Posterior vena cava (tissue), 2 donors: ENCODE results near the gene PDE6G. TPM values are rescaled to one million over a fixed set of nuclear protein-coding genes. Genes with fewer than 3 reads are reported as not detected.

Experiments used
- DNase-seq: peaks from one replicate; pipeline ENCODE4 v3.0.0-alpha.2; 2020; ENCODE audit warnings: low spot score
- intact Hi-C, 2 donors: fragments of 100-400 bp; cut with DNase I; formaldehyde crosslinking; loops; one replicate each; pipeline versions ENCODE4 v1.14.1 to v1.14.2; 2022 to 2023
- total RNA-seq, 2 donors: library from RNA; stranded (reverse); fragmentation: NEBNext Ultra II Directional; extraction: Animal tissue kit (Norgen Biotek cat#: 25700); gene quantifications; one replicate each; pipeline ENCODE4 v1.2.1, GENCODE V29; 2021
- donor health status: DM: yes; HTN: yes; CAD: no.
- donor health status: DM: yes; HTN: yes; CAD: no.

Gene PDE6G
- total RNA-seq, 2 donors from 2014 or later: not detected

DNA sequence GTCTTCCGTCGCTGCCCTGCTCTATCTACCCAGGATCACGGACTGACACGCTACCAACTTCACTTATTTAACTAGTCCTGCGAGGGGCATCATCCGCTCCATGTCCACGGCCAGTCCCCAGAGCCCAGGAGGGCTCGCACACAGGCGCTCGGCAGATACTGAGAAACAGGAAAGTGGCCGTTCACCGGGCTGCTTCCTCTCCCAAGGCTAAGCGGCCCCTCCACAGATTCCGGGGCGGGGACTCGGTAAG lies 9.7 kb upstream of the PDE6G start:
- no peak for DNase-seq
- intact Hi-C loops: no loop called here

DNA sequence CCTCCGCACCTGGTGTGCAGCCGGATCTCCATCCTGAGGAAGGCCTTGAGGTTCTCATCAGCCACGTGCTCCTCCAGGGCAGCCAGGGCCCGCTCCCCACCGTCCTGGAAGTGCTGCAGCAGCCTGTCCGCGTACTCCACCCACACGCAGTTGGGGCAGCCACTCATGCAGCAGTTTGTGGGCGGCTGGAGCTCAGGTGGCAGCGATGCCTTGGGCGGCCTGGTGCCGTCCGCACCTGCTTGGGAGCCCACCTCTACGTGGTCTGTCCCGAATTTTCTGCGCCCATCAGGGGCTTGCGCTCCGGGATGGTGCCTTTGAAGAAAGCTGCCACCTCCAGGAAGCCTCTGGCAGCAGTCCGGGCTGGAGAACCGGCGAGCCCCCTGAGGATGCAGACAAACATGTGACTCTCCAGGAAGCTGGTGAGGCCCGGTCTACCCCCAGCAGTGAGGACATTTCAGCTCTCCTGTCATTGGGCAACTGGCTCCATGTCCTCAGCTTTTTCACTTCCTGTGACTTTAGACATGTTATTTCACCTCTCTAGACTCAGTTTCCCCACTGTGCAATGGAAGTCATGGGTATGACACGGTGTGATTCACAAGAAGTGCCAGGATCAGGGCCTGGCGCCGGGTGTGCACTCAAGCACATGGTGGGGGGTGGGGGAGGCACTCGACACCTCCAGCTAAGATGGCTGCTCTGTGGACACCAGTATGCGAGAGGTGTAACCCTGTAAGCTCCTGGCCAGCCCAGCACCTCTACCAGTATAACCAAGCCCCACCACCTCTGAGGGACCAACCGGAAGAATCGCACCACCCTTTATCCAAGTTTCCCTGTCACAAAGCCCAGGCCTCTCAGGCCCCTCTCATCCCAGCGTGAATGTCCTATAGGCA lies 9.1 kb upstream of the PDE6G start:
- DNase-seq: no peak
- intact Hi-C loops: no loop called here

DNA sequence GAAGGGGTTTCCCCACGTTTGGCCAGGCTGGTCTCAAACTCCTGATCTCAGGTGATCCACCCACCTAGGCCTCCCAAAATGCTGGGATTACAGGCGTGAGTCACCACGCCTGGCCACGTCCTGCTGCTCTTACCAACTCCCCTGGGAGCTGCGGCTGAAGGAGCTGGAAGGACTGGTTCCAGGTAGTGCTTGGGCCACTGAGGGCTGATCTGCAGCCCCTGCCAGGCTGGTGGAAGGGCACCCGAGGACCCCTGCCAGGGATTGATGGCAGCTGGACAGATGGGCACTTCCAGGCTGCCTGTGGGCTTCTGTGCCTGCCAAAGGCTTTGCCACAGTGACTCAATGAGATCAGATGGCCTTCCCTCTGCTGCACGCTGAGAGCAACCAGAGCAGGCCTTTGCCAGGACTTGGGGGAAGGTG lies 7.7 kb upstream of the PDE6G start:
- intact Hi-C loops: no loop called here
- DNase-seq: no peak

DNA sequence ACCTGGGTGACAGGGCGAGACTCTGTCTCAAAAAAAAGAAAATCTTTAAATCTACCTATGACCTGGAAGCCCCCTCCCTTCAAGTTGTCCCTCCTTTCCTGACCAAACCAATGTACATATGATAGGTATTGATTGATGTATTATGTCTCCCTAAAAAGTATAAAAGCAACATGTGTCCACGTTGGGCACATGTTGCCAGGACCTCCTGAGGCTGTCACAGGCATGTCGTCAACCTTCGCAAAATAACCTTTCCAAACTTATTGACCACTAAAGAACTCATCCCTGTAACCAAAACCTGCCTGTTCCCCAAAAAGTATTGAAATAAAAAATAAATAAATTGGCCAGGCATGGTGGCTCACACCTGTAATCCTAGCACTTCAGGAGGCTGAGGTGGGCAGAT lies 5.7 kb upstream of the PDE6G start:
- intact Hi-C loops: no loop called here
- DNase-seq: no peak

DNA sequence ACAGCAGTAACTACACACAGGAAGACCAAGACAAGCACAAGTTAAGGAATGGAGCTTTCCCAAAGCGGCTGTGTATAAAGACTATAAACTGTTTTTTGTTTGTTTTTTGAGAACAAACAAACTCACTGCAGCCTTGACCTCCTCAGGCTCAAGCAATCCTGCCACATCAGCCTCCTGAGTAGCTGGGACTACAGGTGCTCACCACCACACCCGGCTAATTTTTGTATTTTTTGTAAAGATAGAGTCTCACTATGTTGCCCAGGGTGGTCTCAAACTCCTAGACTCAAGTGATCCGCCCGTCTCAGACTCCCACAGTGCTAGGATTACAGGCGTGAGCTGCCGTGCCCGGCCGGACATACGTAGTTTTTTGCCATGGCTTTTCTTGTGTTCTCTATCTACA lies 4.1 kb upstream of the PDE6G start:
- intact Hi-C loops: no loop called here
- DNase-seq: no peak

DNA sequence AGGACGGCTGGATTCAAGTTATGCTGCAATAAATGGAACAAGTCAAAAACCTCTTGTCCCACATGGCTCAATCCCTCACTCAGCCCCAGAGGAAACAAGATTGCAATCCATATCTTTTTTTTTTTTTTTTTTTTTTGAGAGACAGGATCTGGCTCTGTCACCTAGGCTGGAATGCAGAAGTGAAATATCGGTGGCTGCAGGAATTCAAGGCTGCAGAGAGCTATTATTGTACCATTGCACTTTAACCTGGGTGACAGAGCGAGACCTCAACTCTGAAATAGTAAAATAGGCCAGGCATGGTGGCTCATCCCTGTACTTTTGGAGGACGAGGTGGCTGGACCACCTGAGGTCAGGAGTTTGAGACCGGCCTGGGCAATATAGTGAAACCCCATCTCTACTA lies 2.7 kb upstream of the PDE6G start:
- intact Hi-C loops: no loop called here
- DNase-seq: no peak

DNA sequence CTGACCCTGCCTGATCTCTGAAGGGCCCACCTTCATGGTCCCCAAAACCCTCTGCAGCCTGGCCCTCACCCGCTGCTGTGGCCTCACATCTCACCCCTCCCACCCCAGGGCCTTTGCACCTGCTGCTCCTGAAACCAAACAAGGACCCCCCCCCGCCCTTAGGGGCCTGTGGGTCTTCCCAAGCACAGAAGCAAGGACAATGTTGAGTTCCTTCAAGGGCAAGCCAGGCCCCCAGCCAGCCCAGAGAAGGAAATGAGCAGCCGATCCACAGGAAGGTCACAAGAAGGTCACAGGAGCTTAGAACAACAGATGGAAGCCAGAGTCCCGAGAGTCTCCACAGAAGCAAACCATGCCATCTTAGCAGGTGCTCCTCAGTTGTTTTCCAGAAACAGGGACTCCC lies 493 bp upstream of the PDE6G start:
- DNase-seq: no peak

DNA sequence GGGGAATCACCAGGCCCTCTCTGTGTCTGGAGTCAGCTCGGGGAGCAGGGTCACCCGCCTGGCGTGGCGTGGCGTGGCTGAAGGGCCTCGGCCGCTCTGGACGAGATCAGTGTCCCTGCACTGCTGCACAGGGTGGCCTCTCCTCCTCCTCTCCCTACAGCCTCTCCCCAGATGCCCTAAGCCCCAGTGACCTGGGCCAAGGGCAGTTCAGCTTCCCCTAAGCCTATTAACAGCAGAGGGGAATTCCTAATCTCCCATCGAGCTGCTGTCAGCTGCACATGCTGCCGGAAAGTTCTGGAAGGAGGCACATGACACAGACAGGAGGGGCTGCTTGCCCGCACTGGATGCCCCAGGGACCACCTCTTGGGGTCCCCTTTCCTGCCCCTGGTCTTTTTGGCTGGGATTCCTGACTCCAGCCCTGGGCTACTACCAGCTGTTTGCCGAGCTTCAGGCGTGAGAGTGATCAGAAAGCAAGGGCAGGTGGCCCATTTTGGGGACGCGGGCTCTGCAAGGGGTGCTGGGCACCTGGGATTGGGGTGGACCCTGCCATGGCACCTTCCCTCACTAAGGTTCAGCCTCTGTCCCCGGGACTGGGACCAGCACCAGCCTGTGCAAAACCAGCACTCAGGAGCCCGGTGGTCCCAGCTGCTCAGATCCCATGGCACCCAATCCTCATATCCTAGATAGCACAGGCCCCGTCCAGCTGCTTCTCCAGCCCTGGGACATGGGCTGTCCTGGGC lies 794 bp downstream of the PDE6G start:
- DNase-seq: no peak

More for the DNA sequence above, 493 bp upstream of the PDE6G start:
- intact Hi-C loops: no loop called here

DNA sequence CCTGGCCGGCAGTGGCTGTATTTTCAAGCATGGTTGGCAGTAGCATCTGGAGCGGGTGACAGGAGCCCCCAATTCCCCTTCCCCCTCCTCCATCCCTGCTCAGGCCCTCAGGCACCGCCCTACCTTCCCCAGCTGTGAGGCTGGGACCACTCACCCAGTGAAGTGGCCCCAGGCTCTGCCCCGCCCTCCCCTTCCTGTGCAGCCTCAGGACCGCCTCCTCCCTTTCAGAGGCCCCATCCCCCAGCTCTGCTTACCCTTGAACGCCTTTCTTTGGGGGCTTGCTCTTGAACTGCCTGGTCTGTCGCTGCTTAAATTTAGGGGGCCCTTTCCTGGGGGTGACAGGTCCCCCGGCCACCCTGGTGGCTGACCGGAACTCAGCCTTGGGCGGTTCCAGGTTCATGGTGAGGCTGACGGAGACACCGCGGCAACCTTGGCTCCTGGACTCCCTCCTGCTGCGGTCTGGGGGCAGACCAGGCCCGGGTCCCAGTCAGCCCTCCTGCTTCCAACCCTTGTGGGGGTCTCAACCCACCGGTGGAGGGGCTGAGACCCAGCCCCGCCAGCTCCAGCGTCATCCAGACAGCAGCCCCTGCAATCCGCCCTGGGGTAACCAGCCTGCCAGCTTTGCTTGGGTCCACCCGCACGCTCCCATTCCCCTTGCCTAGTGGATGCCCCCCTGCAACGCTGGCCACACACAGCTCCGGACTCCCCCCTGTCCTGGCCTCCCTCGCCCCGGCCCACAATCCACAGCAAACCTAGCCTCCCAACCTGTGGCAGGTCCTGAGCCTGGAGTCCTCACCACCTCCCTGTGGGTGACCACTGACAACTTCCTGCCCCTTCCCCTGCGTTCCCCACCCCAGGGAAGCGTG lies 3.2 kb downstream of the PDE6G start:
- intact Hi-C loops: no loop called here
- no peak for DNase-seq

More for the DNA sequence above, 794 bp downstream of the PDE6G start:
- intact Hi-C loops: no loop called here

DNA sequence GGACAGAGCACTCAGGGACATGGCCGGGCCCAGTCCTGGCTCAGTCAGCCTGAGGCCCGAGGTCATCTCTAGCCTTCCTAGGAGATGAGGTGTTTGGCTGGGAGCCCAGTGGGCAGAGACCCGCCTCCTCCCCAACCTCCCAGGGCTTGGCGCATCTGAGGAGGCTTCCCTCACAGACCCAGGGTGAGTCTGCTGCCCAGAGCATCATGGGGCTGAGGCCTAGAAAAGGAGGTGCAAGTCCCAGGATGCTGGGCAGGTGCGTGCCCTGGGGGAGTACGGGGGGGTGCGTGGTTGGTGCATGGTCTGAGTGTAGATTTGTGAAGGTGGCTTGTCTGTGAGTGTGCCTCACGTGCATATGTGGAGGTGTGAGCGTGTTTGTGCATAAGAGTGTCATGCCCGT lies 4.7 kb downstream of the PDE6G start:
- intact Hi-C loops: no loop called here
- no peak for DNase-seq

DNA sequence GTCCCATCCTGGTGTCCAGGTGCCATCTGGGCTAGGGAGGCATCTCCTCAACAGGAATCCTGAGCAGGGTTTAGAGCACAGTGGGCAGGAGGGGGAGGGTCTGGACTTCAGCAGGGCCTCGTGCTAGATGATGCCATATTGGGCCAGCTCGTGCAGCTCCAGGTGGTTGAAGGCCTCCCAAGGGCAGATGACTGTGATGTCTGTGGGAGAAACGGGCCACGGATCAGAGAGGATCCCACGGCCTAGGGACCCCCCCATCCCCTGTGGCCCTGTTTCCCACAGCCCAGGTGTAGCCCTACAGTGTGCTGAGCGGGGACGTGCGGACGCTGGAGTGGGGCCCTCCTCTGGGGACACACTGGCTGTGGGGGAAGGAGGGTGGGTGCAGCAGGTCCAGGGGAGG lies 5.4 kb downstream of the PDE6G start:
- intact Hi-C loops: no loop called here
- DNase-seq: no peak

DNA sequence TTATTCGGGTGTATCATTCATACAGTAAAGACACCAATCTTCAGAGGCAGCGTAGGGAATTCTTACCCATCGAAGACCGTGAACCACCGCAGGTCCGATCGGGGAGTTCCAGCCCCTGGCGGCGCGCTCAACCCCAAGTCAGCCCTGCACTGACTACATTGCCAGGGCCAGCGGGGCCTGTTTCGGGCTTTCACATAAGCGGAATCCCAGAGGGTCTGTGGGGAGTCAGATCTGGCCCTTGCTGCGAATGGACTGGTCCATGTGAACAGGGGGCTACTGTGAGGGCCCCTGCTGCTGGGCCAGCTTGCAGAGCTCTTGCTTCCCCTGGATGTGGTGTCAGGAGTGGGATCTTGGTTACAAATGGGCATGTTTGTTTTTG lies 7.6 kb downstream of the PDE6G start:
- intact Hi-C loops: no loop called here
- DNase-seq: no peak

DNA sequence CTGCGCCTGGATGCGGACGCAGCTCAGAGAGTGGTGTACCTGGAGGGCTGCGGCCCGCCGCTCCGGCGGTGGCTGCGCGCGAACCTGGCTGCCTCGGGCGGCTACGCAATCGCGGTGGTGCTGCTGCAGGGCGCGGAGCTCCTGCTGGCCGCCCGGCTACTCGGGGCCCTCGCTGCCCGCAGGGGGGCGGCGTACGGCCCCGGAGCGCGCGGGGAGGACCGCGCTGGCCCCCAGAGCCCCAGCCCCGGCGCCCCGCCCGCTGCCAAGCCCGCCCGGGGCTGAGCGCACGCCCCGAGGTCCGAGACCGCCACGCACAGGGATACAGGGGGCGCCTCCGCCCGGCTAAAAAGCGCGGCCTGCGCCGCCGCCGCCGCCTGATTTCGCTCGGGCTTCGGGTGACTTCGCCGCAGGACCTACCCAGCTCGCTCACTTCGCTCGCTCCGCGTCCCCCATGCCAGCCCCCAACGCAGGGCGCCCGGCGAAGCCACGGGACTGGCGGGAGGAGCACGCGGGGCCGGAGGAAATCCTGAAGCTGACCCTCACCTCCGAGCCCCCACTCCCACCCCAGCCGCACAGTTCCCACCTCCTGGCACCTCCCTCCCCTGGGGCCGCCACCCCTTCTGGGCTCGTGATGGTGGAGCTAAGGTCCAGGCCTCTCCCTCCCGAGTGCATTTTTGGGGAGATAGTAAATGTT lies 8.2 kb downstream of the PDE6G start:
- no peak for DNase-seq

DNA sequence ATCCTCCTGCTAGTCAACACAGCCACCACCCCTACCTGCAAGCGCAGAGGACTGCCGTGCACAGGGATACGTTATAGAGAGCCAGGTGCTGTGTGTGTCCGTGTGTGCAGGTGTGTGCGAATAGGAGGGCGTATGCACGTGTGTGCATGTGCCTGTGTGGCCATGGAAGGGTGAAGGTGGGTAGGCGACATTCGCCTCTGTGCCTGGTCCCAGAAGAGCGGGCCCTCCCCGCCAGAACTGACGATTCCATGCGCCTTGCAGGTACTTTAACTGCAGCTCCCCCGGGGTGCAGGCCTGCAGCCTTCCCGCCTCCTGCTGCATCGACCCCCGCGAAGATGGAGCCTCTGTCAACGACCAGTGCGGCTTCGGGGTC lies 8.7 kb downstream of the PDE6G start:
- DNase-seq: no peak
- intact Hi-C loops: no loop called here

More for the DNA sequence above, 8.2 kb downstream of the PDE6G start:
- intact Hi-C loops: no loop called here

DNA sequence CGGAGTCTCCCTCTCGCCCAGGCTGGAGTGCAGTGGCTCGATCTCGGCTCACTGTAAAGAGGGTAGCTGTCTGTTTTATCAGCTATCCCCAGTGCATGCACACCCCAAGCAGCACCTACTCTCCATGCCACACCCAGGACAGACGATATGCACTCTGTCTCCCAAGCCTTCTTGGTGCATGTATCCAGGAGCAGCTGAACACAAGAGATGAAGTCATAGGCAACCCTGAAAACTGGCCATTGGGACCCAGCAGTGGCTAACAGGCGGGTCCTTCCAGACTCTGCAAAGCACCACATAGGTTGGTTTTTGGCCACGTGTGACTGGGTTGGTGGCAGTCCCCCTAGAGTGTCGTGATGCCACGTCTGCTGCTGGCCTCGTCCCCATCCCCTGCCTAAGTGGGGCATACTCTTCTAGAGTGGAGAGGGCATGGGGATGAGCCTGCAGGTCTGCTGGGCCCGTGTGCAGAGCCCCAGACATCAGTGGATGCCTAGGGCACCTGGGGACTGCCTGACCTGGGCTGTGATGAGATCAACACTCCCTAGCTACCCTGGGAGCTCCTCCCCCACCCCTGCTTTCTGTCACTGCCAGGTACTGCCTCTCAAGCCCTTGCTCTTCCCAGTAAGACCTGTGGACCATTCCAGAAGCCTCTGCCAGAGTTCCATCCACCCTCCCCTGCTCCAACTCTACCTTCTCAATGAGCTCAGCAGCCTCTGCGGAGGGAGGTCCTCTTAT lies 9.3 kb downstream of the PDE6G start:
- DNase-seq: no peak
- intact Hi-C loops: no loop called here

DNA sequence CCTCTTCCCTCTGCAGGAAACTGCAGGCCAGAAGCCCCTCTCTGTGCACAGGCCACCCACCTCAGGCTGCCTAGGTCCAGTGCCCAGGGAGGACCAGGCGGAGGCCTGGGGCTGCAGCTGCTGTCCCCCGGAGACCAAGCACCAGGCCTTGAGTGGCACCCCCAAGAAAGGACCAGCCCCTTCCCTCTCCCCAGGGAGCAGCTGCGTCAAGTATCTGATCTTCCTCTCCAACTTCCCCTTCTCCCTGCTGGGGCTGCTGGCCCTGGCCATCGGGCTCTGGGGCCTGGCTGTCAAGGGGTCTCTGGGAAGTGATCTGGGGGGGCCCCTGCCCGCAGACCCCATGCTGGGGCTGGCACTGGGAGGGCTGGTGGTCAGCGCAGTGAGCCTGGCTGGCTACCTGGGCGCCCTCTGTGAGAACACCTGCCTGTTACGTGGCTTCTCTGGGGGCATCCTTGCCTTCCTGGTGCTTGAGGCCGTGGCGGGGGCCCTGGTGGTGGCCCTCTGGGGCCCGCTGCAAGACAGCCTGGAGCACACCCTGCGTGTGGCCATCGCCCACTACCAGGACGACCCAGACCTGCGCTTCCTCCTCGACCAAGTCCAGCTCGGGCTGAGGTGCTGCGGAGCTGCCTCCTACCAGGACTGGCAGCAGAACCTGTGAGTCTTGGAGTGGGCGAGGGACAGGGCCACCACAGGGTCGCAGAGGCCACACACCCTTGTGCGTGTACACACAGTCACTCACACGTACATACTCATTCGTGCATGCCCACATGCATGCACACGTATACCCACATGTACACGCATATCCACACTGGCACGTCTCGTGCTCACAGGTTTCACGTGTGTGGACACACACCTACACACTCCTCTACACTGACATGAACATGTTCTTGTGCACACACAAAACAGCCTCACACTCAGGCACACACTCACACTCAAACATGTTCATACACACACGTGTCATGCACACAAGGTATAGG lies 11.1 kb downstream of the PDE6G start:
- intact Hi-C loops: no loop called here
- DNase-seq: no peak

DNA sequence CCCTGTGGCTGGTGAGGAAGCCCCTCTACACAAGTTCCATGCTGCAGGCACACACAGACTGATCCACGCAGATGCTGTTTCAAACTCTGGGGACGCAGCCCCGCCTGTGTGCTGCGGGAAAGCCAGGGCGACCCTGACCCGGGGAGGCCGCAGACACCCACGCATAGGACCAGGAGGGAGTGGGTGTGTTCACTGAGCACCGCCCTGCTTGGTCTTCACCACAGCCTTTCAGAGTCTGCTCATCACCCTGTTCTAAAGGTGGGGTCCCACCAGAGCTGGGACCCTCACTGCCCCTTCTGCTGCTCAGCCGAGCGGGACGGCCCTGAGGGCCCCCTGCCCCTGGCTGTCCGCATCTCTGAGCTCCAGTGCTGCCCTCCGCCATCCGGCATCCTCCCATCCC lies 11.8 kb downstream of the PDE6G start:
- DNase-seq: no peak
- intact Hi-C loops: no loop called here
